ENCODE measurements around the gene CADPS.

CADPS gene

GRCh38 chr3:62732183-62732904 is 142.9 kb downstream of the CADPS start:
- FAIRE-seq: no peak

DNA sequence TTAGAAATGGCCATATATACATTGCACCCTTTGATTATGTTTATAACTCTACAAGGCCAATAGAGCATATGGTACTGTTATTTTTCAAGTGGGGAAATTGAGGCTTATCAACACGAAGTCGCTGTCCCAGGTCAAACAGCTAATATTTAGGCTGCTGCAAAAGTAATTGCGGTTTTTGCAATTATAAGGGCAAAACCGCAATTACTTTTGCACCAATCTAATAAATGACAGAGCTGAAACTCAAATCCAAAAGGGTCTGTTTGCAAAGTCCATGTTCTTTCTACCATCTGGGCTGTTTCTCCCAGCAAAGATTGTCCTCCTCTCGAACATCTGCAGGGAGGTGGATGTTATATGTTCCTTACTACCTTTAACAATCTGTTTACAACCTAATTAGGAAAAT is 147.2 kb downstream of the CADPS start:
- FAIRE-seq: no peak

GRCh38 chr3:62727536-62727935 is 147.7 kb downstream of the CADPS start:
- no peak for FAIRE-seq

DNA sequence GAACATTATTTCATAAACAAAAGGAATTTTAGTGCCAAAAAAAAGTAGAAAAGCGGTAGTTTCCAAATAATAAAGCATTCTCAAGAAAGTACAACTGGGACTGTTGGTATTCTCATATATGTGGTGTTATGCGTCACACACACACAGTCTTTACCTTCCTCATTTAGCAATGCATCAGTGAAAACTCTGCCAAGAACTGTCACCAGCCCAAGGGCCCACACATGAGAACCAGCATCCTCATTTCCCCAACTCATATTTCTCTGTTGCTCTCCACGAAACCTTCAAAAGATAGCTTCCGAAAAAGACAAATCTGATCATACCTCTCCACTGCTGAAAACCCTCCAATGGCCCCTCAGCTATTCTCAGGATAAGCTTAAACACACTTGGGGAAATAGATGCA is 150.7 kb downstream of the CADPS start:
- FAIRE-seq: no peak

- FAIRE-seq: no peak
Measured at GRCh38 chr3:62723914-62724217, 151.3 kb downstream of the CADPS start.

DNA sequence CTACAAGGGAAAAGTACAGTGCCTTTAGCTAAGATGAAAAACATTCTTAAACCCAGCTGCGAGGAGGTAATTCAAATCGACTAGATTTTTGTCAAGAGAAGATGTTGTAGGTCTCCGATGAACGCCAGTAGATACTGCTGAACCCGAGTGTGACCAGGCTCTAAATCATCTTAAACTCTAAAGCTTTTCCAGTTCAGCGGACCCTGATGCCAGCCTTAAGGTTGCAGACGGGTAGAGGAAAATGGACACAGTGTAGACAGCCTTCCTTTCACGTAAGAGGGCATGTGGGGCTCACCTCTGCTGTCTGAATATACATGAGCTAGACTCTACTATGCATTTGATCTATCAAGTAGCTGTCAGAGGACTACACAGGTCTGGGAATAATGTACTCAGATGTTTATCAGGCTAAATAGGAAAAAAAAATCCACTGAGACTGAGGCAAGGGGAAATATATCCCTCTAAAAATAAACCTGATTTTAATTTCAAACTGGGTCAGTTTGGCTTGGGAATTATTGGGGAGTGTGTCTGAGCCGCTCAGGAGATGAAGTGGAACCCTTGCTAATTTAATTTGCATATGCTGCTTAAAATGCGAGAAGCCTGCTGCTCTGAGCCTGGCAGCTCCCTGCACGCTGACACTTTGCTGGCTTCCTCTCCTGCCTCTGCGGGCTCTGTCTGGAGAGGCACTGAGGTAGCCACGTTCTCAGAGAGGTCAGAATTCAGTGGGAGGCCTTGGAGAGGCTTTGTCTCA is 151.9 kb downstream of the CADPS start:
- FAIRE-seq: no peak

DNA sequence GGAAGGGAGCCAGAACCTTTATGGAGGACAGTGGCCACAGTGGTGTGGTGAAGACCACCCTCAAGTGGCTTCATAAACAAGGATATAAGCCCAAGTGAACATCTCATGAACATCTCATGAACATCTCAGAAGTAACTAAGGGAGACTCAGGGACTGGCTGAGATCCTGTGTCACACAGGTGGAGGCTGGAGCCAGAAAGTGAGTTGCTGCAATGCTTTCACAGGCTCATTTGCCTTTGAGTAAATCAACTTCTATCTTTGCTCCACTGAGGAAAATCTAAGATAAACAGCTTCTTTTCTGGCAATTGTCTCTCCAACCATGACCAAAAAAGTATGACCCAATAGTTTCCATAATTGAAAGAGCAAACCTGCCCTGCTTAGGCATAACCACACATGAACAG is 152.9 kb downstream of the CADPS start:
- no peak for FAIRE-seq

DNA sequence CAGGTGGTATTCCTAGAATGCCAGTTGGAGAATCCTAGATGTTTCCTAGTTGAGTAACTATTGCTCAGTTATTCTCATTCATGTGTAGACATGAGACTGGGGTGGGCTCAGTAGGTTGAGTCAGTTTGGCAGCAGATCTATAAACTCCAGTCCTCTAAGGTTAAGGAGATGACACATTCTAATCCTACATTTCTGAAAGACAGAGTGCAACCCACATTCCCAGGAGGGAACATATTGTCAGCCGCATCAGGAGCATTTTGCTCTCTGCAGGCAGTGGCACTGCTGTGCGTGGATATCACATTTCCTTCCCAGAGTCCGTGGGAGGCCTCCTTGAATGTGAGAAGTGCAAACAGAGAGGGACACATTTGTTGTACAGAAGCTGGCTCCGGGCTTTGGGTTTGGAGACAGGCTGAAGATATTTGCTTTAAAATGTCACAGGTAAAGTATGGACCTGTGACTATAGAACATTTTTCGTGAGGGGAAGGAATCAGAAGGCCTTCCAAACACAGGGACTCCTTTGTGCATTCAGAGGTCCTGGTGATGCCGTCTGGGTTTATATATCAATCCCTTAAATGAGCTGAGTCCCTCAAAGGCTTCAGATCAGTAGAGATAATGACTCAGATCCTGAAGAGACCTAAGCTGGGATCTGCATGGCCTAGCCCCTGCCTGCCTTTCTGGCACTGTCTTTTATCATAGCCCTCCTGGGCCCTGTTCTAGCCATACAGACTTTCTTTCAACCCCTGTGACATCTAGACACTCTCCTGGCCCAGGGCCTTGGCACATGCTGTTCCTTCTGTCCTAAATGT is 156.5 kb downstream of the CADPS start:
- FAIRE-seq: no peak

- FAIRE-seq: no peak
Measured at GRCh38 chr3:62718011-62718410, 157.2 kb downstream of the CADPS start.

- FAIRE-seq: no peak
Measured at GRCh38 chr3:62712746-62713145, 162.5 kb downstream of the CADPS start.

DNA sequence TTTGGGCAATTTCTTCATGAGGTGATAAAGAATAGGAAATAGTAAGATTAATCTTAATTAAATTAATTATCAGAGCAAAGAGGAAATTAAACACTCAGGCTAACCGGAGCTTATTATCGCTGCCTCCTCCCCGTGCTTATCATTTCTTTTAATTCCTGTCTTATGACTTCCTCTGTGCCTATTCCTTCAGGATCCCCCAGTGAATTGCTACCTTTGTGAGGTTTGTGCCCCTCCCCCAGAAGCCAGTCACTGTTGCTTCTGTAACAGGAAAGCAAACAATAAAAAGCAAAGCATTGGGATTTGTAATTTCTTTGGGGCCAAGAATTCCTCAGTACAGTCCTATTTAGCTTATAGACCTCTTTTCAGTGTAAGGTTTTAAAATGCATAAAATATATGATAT is 164.5 kb downstream of the CADPS start:
- FAIRE-seq: no peak

DNA sequence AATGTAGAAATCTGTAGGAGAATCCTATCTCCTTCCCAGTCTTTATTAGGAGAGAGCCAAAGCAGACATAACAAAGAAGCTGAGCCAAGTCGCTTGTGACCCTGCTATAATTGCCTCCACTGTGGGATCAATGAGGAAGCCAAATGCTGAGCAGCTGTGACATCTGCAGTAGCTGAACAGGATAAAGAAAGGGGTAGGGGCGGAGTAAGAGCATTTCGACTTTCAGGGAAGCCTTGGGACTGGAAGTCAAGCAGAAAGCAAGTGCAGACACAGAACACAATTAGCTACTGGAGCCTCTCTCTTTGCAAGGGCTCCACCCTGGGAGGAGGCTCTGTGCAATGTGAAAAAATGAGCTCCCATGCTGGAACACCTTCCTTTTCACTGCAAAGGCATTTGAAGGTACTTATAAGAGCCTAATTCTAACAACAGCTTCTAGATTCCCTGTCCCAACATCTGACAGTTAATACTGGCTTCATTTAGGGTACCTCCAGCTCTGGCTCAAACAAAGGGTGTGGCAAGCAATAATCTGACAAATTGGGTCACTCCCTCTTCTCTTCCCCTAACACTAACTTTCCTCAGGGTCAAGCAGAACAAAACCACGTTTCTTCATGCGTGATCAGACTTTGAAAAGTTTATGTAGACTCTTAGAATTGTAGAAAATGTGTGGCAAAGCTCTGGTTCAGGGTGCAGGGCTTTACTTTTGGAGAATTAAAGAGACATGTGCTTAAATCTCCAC is 166.4 kb downstream of the CADPS start:
- FAIRE-seq: no peak

DNA sequence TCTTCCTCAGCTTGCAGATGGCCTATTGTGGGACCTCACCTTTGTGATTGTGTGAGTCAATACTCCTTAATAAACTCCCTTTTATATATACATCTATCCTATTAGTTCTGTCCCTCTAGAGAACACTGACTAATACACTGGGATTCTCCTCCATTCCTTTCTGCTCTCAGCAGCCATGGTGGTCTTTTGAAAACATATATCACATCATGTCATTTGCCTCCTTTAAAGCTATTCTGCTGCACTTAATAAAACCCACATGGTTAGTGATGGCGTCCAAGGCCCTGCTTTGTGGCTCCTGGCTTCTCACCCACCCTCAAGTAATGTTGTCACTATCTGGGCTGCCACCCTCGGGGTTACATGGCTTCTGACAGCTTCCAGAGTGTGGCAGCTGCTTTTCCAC is 169.5 kb downstream of the CADPS start:
- FAIRE-seq: no peak

DNA sequence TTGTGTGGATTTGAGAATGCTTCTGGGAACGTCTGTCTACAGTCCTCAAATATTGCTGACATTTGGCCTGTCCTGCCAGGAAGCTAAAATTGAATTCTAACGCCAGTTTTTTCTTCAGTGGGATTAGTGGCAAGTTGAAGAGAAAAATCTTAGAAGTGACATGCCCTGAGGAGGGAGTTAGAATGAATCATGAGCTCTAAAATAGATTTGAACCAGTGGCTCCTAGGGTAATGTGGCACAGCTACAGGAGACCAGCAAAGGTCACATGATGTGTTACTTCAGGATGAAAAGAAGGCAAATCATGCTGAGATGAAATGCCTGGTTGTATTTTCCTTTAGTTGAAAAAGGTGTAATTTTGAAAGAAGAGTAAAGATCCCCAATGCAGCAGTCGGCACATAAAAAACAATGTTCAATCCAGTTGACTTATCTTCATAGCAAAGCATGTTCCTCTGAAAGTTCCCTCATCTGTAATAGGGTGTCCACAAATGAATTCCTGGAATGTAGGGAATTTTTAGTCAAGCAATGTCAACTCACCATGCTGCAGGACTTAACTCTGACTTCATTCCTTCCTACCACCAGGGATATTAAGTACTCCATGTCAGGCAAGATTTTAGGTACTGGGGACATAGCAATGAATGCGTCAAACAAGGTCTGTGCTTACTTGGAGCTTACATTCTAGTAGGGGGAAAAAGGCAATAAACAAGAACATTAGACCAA is 171.6 kb downstream of the CADPS start:
- FAIRE-seq: no peak

DNA sequence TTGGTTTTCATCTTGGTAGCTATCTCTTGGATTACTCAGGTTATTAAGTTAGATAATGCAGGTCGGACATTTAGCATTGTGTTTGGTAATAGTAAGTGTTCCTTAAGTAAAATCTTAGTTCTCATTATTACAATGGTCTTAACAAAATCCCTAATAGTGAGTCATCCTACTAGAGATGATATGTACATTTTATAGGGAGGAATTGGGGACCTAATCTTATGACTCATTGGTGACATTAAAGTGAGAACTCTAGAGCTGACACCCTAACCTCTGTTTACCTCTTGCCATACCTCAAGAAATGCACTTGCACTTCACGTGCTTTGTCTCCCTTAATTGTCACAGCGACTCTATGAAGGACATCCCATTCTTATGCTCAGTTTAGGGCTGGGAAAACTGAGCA is 174.9 kb downstream of the CADPS start:
- FAIRE-seq: no peak

DNA sequence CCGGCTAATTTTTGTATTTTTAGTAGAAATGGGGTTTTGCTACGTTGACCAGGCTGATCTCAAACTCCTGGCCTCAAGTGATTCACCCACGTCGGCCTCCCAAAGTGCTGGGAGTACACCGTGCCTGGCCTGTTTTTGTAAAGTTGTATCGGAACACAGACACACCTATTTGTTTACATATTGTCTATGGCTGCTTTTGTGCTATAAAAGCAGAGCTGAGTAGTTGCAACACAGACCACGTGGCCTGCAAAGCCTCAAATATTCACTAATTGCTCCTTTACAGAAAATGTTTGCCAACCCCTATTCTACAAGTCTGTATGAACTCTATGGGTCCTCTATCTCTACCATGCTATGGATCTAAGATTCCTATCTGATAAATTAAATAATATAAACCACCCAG is 175.5 kb downstream of the CADPS start:
- FAIRE-seq: no peak

DNA sequence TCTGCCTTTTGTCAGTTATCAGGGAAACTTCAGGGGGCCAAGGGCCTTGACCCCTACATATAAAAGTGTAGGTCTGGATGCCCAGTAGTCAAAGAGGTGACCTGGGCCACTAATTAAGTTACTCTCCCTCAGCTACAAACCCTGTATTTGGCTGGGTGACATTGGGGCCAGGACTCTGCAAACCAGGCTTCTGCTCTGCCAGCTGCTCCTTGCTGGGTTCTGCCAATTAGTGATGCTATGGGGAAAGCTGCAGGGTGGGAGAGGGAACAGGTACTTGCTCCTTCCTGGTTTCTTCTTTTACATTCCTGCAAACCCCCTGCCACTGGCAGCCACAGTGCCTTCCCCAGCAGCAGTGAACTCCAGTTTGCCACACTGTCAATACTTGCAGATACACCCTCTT is 179.2 kb downstream of the CADPS start:
- FAIRE-seq: no peak

DNA sequence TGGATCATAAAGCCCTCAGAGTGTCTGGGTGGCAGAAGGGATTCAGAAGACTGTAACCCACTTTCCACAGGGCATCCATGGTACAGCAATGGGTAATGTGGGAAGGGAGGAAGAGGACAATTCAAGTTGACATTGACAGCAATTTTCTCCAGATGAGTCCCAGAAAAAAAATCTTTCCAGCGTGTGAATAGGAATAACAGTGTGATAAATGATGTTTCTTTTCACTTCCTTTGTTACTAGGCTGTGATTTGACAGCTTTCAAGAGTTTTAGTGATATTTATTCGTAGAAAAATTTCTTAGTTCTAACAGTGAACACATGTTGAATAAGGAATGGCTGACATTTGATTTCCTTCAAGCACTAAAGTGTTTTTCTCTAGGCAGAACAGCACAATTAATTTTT is 186.4 kb downstream of the CADPS start:
- FAIRE-seq: no peak

GRCh38 chr3:62688050-62688449 is 187.2 kb downstream of the CADPS start:
- FAIRE-seq: no peak

- no peak for FAIRE-seq
Measured at GRCh38 chr3:62686503-62687294, 188.5 kb downstream of the CADPS start.

GRCh38 chr3:62682826-62683225 is 192.4 kb downstream of the CADPS start:
- FAIRE-seq: no peak

GRCh38 chr3:62679988-62680387 is 195.2 kb downstream of the CADPS start:
- no peak for FAIRE-seq
